ENCODE data around the gene ATP11C. TPM values are rescaled to one million over a fixed set of nuclear protein-coding genes. Genes with fewer than 3 reads are reported as not detected.

The ATP11C gene
- total and polyA plus RNA-seq, 2 experiments from 2014 or later, result 44.0 to 90.7 TPM

- no peak for TF ChIP-seq ZNF462 (CRISPR knock-in tag; IDR thresholded peaks at IDR 0.05)
- no peak for TF ChIP-seq STAT1 (IDR thresholded peaks at IDR 0.05; ENCODE audit: unreplicated experiment)
- no peak for TF ChIP-seq EZH2phosphoT487 (IDR thresholded peaks at IDR 0.05; ENCODE audit: unreplicated experiment)
- TF ChIP-seq ZNF114 (CRISPR knock-in tag; IDR thresholded peaks at IDR 0.05), result no peak
- no peak for TF ChIP-seq JUNB (IDR thresholded peaks at IDR 0.05; ENCODE audit: unreplicated experiment)
These were observed 40.1 kb upstream of the ATP11C start (continued) for GRCh38 chrX:139972629-139973624.

- no peak for DNase-seq (ENCODE audit: low spot score)
- Histone ChIP-seq H3K9me2 (ENCODE audit: insufficient read depth) (no peaks in the 10 kb centered on the region), H3K36me3 (ENCODE audit: insufficient read depth) (no peaks in the 10 kb centered on the region), H3K27ac (ENCODE audit: low read depth) (no peak overlapping the region), H3K79me2 (replicated peaks; ENCODE audit: insufficient read depth) (no peaks in the 10 kb centered on the region), H3K4me1 (ENCODE audit: insufficient read depth) (0 out of 2 replicates have a peak, but pooled peaks cover 3% of the 10 kb centered on the region), H3K27me3 (ENCODE audit: insufficient read depth) (no peaks in the 10 kb centered on the region), H4K20me1 (replicated peaks; ENCODE audit: insufficient read depth) (no peaks in the 10 kb centered on the region), H3K4me2 (no peak overlapping the region), H3K4me3 (no peak overlapping the region), H3F3A (replicated peaks; ENCODE audit: low read depth) (no peaks in the 10 kb centered on the region), H2AFZ (no peak overlapping the region)
- peaks cover 6% of the 10 kb centered on the region; the same call in 2 of the 3 replicates for H3K4me1 Mint-ChIP-seq
- no peak for TF ChIP-seq EZH2phosphoT487 (IDR thresholded peaks at IDR 0.05; ENCODE audit: unreplicated experiment)
- TF ChIP-seq REST (IDR thresholded peaks at IDR 0.05; ENCODE audit: unreplicated experiment), result no peak
- no peak for TF ChIP-seq CTCF (conservative IDR thresholded peaks at IDR 0.05; ENCODE audit: low read depth in 2 of 2)
- TF ChIP-seq POLR2AphosphoS5 (IDR thresholded peaks at IDR 0.05; ENCODE audit: low read depth), result no peak
- TF ChIP-seq STAT1 (IDR thresholded peaks at IDR 0.05; ENCODE audit: unreplicated experiment), result no peak
- no peak for TF ChIP-seq ETS1 (IDR thresholded peaks at IDR 0.05)
- H3K4me3 Mint-ChIP-seq, result no peak overlapping the region
- no peaks in the 10 kb centered on the region for H3K27me3 Mint-ChIP-seq (ENCODE audit: insufficient read depth, low read depth, poor library complexity)
- H3K9me3 Mint-ChIP-seq, result peaks cover 3% of the 10 kb centered on the region; the same call in 1 of the 3 replicates
- no peaks in the 10 kb centered on the region for H3K36me3 Mint-ChIP-seq (ENCODE audit: low read depth)
- ATAC-seq, result no peak
- no peak overlapping the region for H3K27ac Mint-ChIP-seq
These were observed 39.3 kb upstream of the ATP11C start for GRCh38 chrX:139972113-139972512.

Data from GM23338 (cell line).